Activated naive CD4-positive, alpha-beta T cell treated with anti-CD3 and anti-CD28 coated beads, Interleukin-2, amount 50 U/mL, for 16 hours (primary cell): ENCODE data around the gene LPAR3.
"Not testable (repeated sequence)": the region's sequence is repeated elsewhere in the genome, so short reads cannot be mapped to it uniquely, and the experiment has no call there.

Source experiments
- DNase-seq: peaks from one replicate; pipeline ENCODE4 v3.0.0-alpha.2; 2020

The LPAR3 gene, protein sequence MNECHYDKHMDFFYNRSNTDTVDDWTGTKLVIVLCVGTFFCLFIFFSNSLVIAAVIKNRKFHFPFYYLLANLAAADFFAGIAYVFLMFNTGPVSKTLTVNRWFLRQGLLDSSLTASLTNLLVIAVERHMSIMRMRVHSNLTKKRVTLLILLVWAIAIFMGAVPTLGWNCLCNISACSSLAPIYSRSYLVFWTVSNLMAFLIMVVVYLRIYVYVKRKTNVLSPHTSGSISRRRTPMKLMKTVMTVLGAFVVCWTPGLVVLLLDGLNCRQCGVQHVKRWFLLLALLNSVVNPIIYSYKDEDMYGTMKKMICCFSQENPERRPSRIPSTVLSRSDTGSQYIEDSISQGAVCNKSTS

DNA sequence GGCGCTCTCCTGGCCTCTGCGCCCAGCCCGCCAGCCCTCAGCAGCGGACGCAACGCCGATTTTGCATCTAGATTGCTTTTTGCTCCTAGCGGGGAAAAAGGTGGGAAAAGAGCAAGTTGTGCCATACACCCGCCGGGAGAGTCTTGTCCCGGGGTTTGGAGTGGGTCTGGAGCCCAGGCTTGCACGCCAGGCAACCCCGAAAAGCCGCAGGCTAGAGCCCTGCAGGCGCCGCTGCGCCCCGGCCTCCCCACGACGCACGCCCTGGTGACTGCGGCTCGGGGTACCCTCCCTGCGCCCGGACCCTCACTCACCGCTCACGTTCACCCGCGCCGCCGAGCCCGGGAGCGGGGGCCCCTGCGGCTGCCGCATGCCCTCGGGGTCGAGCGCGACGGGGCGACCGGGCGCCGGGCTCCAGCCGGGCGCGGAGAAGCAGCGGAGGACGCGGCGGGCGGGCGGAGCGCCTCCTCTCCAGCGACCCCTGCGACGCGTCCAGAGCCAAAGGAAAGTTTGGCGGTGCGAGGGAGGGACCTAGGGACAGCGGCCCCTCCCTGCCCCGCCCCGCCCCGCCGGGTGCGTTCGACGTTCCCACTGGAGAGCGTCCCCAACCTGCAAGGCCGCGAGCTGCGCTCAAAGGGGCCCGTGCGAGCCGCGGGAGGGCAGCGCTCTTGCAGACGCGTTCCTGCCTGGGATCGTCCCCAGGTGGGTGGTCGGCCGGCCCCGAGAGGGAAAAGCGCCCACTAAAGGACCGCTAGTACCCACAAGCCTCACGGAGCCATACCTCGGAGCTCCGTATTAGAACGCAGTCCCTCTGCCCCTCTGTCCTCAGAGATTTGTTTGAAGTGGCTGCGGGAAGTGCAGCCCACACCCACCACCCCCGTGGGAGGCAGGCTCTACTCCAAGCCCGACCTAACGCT, at the start of gene LPAR3:
TSS of gene LPAR3 (minus strand) at position 502 of the 914 bp plus-strand sequence. CDS start 27,086 bp downstream, outside the sequence.
- DNase-seq: peak; percentile 26

GRCh38 chr1:84941843-84942242, 48.8 kb upstream of the LPAR3 start:
- DNase-seq: no peak

GRCh38 chr1:84940481-84940880, 47.5 kb upstream of the LPAR3 start:
- no peak for DNase-seq

DNA sequence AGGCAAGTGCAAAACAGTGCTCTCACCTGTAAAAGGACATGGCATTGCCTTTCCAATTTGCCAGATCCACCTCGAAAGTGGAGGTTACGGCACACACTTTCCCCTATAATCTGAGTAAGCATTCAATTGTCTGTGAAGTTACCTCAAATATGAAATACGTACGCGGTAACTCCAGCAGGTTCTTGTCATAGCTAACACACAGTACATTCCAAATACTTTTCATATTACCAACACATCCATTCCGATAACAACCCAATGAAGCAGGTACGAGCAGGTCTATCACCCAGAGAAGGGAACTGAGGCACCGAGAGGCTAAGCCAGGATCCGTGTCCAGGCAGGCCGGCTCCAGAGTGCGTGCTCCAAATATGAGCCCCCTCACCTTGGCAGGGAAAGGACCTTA, 46.8 kb upstream of the LPAR3 start:
- no peak for DNase-seq

DNA sequence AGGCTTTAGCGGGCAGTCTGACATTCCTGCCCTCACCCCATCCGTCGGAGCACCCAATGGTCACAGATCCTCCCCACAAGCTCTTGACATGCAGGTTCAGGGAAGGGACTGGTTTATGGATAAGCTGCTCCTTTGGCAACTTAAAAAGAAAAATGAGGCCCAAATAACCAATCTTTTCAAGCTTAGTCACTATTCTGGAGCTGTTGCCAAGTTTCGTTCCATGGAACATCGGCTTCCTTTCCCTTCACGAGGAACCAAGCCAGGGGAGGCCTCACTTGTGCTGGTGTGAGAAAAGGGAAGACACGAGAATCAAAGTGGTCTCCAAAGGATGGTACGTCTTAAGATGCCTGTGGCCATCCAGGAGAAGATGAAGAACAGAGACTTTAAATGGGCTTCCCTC, 46.1 kb upstream of the LPAR3 start:
- no peak for DNase-seq

DNA sequence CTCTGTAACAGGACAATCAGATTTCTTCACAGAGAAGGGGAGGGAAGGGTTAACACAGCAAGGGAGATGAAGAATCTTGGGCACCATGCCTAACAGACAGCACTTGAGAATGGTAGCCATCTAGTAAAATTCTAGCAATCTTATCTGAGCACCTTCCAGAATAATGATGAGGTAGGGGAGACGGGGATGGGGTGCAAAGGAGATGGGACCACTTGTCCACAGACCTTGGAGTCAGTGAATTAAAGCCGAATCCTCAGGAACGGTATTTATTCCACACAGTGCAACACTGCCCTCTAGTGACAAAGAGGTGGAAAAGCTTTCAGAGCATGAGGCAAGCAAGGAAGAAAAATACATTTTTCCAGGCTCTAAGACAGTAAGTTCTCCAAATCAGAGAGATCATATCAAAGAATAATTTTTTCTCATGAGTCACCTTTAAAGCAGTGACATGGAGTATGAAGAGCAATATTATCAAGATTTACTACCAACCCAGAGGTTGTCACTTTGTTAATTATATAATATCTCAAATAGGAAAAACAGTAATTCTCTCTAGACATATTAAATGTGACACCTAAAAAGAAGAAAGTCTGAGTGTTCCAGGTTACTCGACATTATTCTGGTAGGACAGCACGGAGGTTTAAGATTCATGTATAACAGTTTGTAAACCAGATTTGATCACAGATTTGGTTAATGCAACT, 43.3 kb upstream of the LPAR3 start:
- DNase-seq: no peak

GRCh38 chr1:84933011-84933611, 40.1 kb upstream of the LPAR3 start:
- DNase-seq: no peak

GRCh38 chr1:84930831-84931230, 37.8 kb upstream of the LPAR3 start:
- DNase-seq: no peak

DNA sequence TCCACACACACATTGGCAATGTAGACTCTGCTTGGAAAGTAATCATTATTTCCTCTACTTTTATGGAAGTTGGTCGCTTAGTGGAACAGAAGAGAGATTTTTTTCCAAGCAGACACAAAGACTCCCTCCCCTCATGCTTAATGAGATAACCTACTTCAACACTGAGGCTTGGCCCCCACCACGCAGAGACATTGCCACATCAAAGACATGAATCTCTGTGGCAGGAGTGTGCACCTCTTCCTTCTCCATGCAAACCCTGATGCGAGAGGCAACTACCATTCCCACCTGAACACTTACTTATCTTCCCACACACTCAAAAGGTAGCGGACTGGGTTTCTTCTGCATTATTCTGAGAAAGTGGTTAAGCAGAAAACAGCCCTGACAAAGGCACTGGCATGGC, 37.3 kb upstream of the LPAR3 start:
- DNase-seq: no peak

DNA sequence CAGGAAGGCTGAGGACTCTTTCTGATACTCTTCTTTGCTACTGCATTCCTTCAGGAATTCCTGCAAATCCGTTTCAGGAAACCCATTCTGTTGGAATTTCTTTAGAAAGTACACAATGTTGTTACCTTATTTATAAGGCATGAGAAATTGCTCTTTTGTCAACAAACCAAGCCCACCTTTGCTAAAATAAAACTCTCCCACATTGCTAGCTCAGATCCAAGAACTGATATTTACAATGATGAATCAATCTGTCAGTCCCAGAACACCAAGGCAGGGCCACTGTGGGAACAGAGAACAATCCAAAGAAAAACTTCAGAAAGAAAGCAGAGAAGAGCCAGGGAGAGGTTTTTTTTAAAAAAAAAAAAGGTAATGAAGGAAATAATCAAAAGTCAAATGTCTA, 36.6 kb upstream of the LPAR3 start:
- DNase-seq: no peak

- DNase-seq: no peak
Observed at GRCh38 chr1:84928979-84929378, 36.0 kb upstream of the LPAR3 start.

DNA sequence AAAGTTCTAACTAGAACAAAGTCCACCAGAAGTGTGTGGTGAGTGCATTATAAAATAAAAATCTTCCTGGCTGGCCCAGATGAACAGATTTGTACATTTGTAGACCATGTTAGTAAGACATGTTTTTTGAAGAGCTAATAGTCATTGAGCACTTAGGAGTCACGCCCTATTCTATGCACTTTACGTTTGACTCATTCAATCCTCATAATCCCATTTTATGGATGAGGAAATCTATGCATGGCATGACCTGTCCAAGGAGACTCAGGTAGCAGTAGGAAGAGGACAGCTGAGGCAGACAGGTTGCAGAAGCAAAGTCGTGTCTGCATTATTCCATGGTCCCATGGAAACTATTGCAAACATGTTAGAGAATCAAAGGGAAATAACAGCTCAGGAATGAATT, 30.3 kb upstream of the LPAR3 start:
- no peak for DNase-seq

DNA sequence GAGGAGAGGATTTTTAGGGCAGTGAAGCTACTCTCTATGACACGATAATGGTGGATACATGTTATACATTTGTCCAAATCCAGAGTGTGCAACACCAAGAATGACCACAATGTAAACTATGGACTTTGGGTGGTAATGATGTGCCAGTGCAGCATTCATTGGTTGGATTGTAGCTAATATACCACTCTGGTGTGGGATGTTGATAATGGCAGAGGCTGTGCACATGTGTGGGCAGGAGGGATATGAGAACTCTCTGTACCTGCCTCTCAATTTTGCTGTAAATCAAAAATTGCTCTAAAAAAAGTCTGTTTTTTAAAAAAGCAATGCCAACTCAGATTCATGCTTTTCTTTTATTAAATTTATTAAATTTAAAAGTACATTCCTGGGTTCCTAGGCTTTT, 27.2 kb upstream of the LPAR3 start:
- DNase-seq: no peak

DNA sequence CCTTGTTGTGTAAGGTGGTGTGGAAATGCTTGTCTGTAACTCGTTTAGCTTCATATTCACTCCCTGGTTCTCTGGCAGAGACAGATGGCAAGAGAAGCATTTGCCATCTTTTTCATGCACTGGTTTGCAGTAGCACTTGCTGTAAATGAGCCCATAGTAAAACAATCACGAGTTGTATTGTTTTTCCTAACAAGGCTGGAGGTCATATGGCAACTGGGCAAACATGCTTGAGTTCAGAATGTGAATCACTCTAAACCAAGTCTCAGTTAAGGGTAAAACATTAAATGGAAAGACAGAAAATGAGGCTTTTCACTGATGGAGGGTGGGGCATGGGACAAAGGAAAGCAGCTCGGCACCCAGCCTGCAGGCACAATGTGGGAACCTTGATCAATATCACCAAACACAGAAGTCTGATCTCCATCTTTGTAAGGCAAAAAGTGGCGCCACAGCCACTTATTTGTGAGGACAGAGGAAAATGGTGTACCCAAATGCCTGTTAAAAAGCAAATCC, 26.5 kb upstream of the LPAR3 start:
- DNase-seq: no peak

GRCh38 chr1:84918726-84919336, 25.8 kb upstream of the LPAR3 start:
- DNase-seq: no peak

- DNase-seq: no peak
Observed at GRCh38 chr1:84916897-84917296, 23.9 kb upstream of the LPAR3 start.

GRCh38 chr1:84913555-84913892, 20.5 kb upstream of the LPAR3 start:
- no peak for DNase-seq

DNA sequence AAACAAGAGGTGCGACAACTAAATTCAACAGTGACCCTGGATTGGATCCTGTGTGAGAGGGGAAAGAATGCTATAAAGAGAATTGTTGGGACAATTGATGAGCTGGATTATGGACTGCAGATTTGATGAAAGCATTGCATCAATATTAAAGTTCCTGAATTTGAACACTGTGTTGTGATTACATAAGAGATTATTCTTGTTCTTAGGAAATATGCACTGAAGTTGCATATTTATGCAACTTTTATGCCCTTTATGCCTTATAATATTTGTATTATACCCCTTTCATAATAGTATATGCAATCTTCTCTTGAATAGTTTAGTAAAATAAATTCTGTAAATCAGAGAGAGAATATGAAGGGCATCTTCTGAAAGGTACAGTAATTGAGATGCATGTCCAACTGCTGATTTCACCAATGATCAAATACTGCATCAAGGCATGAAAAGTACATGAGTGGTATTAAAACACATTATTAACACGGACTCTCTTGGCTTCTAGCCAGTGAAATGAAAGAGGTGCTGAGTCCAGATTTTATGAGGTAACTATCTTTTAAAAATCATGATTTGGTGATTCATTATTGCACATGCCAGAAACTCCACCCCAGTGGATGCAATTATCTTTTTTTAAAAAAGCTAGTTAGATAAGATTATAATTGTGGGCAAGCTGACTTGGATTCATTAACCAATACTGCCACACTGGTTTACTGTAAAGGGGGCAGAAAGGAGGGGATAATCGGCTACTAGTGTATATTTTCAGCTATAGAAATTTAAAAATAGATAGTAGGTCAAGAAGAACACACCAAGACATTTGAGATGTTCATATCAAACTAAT, 19.9 kb upstream of the LPAR3 start:
- no peak for DNase-seq

- not testable (repeated sequence) for DNase-seq
Observed at GRCh38 chr1:84908746-84909464, 15.9 kb upstream of the LPAR3 start.

- no peak for DNase-seq
Observed at GRCh38 chr1:84907095-84907827, 14.3 kb upstream of the LPAR3 start.
